Fibroblast of pulmonary artery (primary cell): ENCODE results near the gene BICDL1.

Experiments
- DNase-seq: peaks from one replicate; pipeline ENCODE4 v3.0.0-alpha.2; 2010; ENCODE audit warnings: low read depth
- H3K4me3 ChIP-seq: replicated peaks from 2 replicates; pipeline ENCODE4 v1.5.1; 2011; ENCODE audit warnings: low read depth, mild to moderate bottlenecking, control low read depth, low read length, moderate library complexity
- TF ChIP-seq, protein P1 (sequence below): IDR thresholded peaks from 2 replicates; pipeline ENCODE4 v1.5.1; 2011; ENCODE audit warnings: mild to moderate bottlenecking, control low read depth, low read length, inconsistent platforms; ENCODE audit errors: missing control alignments

The BICDL1 gene

DNA sequence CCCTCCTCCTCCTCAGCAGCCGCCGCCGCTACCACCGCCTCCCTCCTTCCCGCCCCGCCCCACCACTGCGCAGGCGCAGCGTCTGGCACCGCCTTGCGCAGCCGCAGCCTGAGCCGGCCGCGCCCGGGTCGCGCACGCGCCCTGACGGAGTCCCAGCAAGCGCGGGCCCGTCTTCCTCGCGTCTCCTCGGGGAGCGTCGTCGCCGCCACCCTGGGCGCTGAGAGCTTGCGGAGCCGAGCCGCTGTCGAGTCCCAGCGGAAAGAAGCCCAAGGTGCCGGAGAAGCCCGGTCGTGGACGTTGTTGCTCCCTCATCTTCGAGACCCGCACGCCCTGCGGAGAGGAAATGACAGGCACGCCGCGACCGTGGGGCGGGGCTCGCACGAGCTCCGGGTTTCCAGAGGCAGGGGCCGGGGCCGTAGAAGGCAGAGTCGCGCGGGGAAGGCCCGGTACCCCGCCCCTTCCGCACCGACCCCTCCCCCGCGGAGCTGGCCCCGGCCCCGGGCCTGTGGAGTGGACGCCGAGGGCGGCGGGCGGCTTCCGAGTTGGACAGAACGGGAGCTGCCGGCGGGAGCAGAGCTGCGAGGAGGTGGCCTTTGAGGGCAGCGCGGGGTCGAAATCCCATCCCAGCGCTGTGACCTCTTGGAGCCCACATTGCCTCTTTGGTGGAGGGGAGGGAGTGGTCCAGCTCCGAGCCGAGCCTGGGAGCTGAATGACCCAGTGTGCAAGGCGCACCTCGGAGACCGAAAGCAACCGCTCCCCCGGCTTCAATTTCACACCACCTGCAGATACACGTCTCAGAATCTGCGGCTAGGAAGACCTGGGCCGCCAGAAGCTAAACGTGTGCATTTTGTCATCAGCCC lies 128.0 kb downstream of the BICDL1 start:
- H3K4me3 ChIP-seq: peak overlapping the region; percentile 68
- TF ChIP-seq, protein P1, sequence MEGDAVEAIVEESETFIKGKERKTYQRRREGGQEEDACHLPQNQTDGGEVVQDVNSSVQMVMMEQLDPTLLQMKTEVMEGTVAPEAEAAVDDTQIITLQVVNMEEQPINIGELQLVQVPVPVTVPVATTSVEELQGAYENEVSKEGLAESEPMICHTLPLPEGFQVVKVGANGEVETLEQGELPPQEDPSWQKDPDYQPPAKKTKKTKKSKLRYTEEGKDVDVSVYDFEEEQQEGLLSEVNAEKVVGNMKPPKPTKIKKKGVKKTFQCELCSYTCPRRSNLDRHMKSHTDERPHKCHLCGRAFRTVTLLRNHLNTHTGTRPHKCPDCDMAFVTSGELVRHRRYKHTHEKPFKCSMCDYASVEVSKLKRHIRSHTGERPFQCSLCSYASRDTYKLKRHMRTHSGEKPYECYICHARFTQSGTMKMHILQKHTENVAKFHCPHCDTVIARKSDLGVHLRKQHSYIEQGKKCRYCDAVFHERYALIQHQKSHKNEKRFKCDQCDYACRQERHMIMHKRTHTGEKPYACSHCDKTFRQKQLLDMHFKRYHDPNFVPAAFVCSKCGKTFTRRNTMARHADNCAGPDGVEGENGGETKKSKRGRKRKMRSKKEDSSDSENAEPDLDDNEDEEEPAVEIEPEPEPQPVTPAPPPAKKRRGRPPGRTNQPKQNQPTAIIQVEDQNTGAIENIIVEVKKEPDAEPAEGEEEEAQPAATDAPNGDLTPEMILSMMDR: no peak
- peak; percentile 93 for DNase-seq

DNA sequence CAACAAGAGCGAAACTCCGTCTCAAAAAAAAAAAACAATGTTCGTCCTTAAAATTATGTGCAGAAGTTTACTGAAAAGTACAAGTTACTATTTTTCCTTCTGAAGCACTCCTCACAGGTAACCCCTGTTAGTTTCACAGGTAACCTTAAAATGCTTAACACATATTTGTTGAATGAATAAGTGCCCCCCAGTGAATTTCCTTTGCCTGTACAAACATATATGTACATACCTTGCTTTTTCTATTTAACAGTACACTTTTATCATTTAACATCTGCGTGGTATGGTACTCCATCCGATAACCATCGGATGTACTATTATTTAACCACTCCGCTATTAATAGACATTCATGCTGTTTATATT lies 128.9 kb downstream of the BICDL1 start:
- peak overlapping the region; percentile 68 for H3K4me3 ChIP-seq
- no peak for DNase-seq
- TF ChIP-seq, protein P1: no peak

DNA sequence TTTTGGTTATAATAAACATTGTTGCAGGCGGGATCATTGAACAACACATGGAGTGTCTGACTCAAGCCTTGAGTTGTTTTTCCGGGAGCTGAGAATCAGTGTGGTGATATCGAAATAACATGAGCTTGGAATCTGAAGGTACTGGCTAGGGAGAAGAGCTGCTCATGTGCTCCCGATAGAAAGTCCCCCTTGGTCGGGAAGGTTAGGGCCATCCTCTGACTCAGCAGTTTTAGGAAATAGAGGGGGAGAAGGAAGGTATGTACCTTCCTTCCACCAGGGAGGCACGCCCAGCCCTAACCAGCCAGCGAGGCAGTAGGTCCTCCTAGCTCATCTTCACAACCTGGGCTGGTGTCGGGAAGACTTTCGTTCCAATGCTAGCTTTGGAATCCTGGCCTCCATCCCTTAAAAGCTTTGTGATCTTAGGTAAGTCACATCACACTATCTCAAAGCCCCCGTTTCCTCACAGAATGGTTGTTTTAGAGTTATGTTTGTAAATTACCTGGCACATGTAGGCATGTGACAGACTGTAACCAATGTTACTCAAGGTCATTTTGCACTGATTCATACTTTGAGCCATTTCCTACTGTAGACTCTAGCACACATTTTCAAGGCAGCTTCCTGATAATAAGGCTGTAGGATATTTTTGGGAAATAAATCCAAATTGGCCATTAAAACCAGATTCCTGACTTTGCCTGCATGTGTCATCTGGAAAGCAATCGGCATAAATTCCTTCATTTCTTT lies 129.5 kb downstream of the BICDL1 start:
- peak overlapping the region; percentile 68 for H3K4me3 ChIP-seq
- TF ChIP-seq, protein P1: no peak
- peak; percentile 41 for DNase-seq

DNA sequence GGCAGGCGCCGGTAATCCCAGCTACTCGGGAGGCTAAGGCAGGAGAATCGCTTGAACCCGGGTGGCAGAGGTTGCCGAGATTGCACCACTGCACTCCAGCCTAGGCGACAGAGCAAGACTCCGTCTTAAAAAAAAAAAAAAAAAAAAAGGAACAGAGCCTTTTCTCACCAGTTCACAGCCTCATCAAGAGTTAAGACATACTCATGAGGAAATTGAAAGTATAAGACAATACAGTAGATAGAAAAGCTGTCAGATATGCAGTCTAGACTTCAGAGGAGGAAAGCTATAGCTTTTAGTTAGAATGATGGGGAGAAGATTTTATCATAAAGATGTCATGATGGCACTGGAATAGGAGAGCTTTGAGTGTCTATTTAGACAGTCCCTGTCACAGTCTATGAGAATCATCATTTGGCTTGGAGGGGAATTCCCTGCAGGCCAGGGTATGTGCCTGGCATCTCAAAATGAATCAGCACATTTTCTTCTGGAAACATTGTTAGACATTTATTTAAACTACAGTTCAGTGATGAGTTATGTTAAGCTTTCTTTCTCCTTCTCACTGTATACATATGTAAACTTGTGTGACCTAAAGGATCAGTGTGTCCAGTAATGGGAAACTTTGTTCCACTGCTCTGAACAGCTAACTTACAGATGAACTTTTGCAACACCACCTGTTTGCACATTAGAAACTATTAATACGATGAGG lies 130.4 kb downstream of the BICDL1 start:
- H3K4me3 ChIP-seq: no peak overlapping the region
- TF ChIP-seq, protein P1: no peak

DNA sequence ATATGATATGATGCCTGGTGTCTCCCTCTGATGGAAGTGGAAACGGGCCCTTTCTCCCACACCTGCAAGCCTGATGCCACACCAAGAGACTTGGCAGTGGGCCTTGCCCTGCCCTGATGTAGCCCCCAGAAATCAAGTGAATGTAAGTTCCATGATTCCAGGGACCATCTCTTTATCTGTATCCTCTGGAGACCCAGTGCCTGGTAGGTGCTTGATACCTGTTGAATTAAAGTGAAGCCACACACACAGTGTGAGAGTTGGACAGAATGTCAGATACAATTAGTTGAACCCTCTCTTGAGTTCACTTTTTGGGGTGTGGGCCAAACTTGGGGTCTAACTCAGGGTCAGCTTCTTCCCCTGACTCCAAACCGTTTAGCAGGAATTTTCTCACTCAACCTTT lies 132.3 kb downstream of the BICDL1 start:
- H3K4me3 ChIP-seq: no peak overlapping the region
- no peak for DNase-seq
- TF ChIP-seq, protein P1: no peak

More for the DNA sequence above, 130.4 kb downstream of the BICDL1 start:
- DNase-seq: no peak

DNA sequence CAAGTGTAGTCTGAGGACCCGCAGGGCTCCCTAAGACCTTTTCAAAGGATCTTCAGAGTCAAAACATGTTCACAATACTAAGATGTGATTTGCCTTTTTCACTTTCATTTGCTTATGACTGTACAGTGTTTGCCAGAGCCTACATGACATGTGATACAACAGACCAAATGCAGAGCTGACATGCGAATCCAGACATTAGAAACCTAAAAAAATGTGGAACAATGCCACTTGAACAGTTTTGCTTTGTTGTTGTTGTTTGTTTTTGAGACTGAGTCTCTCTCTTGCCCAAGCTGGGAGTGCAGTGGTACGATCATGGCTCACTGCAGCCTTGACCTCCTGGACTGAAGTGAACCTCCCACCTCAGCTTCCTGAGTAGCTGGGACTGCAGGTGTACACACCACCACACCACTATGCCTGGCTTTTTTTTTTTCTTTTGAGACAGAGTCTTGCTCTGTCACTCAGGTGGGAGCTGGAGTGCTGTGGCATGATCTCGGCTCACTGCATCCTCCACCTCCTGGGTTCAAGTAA lies 132.8 kb downstream of the BICDL1 start:
- H3K4me3 ChIP-seq: no peak overlapping the region
- DNase-seq: no peak
- TF ChIP-seq, protein P1: no peak
